NCI-H1436 (cell line): ENCODE results near the gene LMNA.
"Not testable (repeated sequence)": the region's sequence is repeated elsewhere in the genome, so short reads cannot be mapped to it uniquely, and the experiment has no call there.

Experiments
- DNase-seq: peaks from one replicate; lab custom pipeline; 2025; lab: John Stamatoyannopoulos, UW

The LMNA gene

GRCh38 chr1:156114101-156114918 lies at the start of gene LMNA:
LMNA (plus strand) TSS chr1:156114711; CDS start chr1:156114919, 208 bp downstream.
- peak; percentile 64 for DNase-seq

- no peak for DNase-seq
These were observed 49.3 kb upstream of the LMNA start for GRCh38 chr1:156065212-156065611.

- DNase-seq: no peak
These were observed 48.6 kb upstream of the LMNA start for GRCh38 chr1:156065871-156066270.

GRCh38 chr1:156067262-156067661 lies 47.2 kb upstream of the LMNA start:
- no peak for DNase-seq

- no peak for DNase-seq
These were observed 44.7 kb upstream of the LMNA start for GRCh38 chr1:156069490-156070455.

GRCh38 chr1:156070548-156070947 lies 44.0 kb upstream of the LMNA start:
- DNase-seq: no peak

- not testable (repeated sequence) for DNase-seq
These were observed 43.1 kb upstream of the LMNA start for GRCh38 chr1:156071332-156071816.

GRCh38 chr1:156072251-156072650 lies 42.3 kb upstream of the LMNA start:
- DNase-seq: no peak

GRCh38 chr1:156073110-156073687 lies 41.3 kb upstream of the LMNA start:
- no peak for DNase-seq

GRCh38 chr1:156073740-156074139 lies 40.8 kb upstream of the LMNA start:
- DNase-seq: no peak

GRCh38 chr1:156074661-156075060 lies 39.9 kb upstream of the LMNA start:
- DNase-seq: no peak

GRCh38 chr1:156075162-156075561 lies 39.3 kb upstream of the LMNA start:
- DNase-seq: no peak

GRCh38 chr1:156075775-156076204 lies 38.7 kb upstream of the LMNA start:
- no peak for DNase-seq

- no peak for DNase-seq
These were observed 37.7 kb upstream of the LMNA start for GRCh38 chr1:156076609-156077429.

- DNase-seq: no peak
These were observed 37.1 kb upstream of the LMNA start for GRCh38 chr1:156077430-156077760.

GRCh38 chr1:156078728-156079127 lies 35.8 kb upstream of the LMNA start:
- no peak for DNase-seq

- no peak for DNase-seq
These were observed 34.7 kb upstream of the LMNA start for GRCh38 chr1:156079762-156080161.

GRCh38 chr1:156080241-156080862 lies 34.2 kb upstream of the LMNA start:
- DNase-seq: no peak

- DNase-seq: no peak
These were observed 33.7 kb upstream of the LMNA start for GRCh38 chr1:156080863-156081179.

GRCh38 chr1:156081180-156081916 lies 33.2 kb upstream of the LMNA start:
- DNase-seq: no peak

- no peak for DNase-seq
These were observed 32.6 kb upstream of the LMNA start for GRCh38 chr1:156081917-156082308.
